ENCODE data around the gene DENND1A. TPM values are rescaled to one million over a fixed set of nuclear protein-coding genes. Genes with fewer than 3 reads are reported as not detected.

DENND1A gene
- total and polyA plus RNA-seq, 2 of the 13 experiments (the other 11 are each of a cell fraction or from before 2014, with no cell fraction given), result 14.8 to 30.1 TPM

DNA sequence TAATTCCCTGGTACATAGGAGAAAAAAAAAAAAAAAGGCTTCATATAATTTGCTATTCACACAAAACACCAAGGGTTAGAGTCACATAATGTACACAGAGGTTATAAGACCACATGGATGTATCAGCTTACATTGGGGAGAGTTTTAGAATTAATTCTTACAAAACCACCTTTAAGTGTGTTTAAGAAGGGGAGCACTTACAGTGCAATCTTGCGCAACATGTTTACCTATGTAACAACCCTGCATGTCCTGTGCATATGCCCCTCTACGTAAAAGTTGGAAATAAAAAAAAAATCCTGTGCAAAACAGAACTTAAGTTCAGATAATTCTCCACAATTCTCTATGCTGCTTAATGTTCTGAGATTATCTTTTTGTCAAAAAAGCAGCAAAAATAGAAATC, 190.0 kb downstream of the DENND1A start (continued):
- TF ChIP-seq KLF13 (CRISPR knock-in tag; IDR thresholded peaks at IDR 0.05), result no peak
- no peak for TF ChIP-seq TAF1 (CRISPR knock-in tag; IDR thresholded peaks at IDR 0.05)
- TF ChIP-seq PBX2 (CRISPR knock-in tag; IDR thresholded peaks at IDR 0.05), result no peak

- POLR2A ChIA-PET, result no interaction called here
- Histone ChIP-seq H3K4me2 (ENCODE audit: low read depth, low read length) (no peak overlapping the region), H3K4me1 (ENCODE audit: insufficient read depth, low read length) (peaks cover 60% of the 10 kb centered on the region), H3K9me3 (ENCODE audit: low read length) (no peaks in the 10 kb centered on the region), H3K27ac (ENCODE audit: extremely low read length, insufficient read depth, low read length) (peak overlapping the region; percentile 29), H3K79me2 (ENCODE audit: insufficient read depth, low read length) (peaks cover 3% of the 10 kb centered on the region), H3K36me3 (replicated peaks in 1 of 2; ENCODE audit: control insufficient read depth in 1 of 2, insufficient read depth in 2 of 2, low read length in 2 of 2) (no peaks in the 10 kb centered on the region), H3K27me3 (ENCODE audit: control insufficient read depth in 1 of 2, insufficient read depth in 2 of 2, low read length in 2 of 2) (no peaks in the 10 kb centered on the region), H3K4me3 (replicated peaks in 1 of 3; ENCODE audit: insufficient read depth in 1 of 3, low read depth in 2 of 3, low read length in 3 of 3) (no peak overlapping the region), H3K9ac (ENCODE audit: insufficient read depth, low read depth, low read length) (no peak overlapping the region), H2AFZ (ENCODE audit: low read length) (no peak overlapping the region), H4K20me1 (ENCODE audit: insufficient read depth, low read length) (no peaks in the 10 kb centered on the region)
- no peak for DNase-seq (ENCODE audit: low spot score)
- no peak for ATAC-seq
- WGBS (ENCODE audit: low lambda C conversion rate), result 92% methylated on average over 1 of the region's 1 CpG
- CTCF ChIA-PET (ENCODE audit: low intra/inter-chr PET ratio, low total read pairs), result no interaction called here
- TF ChIP-seq CEBPG (CRISPR knock-in tag; IDR thresholded peaks at IDR 0.05) (no peak), NCOA5 (CRISPR knock-in tag; IDR thresholded peaks at IDR 0.05) (no peak), ZSCAN9 (CRISPR knock-in tag; IDR thresholded peaks at IDR 0.05; ENCODE audit: borderline replicate concordance) (no peak), ARID2 (CRISPR knock-in tag; IDR thresholded peaks at IDR 0.05; ENCODE audit: borderline replicate concordance) (no peak), NFKB2 (CRISPR knock-in tag; IDR thresholded peaks at IDR 0.05; ENCODE audit: borderline replicate concordance) (no peak), NFE2L2 (IDR thresholded peaks at IDR 0.05; ENCODE audit: low read length) (no peak), ZNF296 (CRISPR knock-in tag; conservative IDR thresholded peaks at IDR 0.05) (no peak), NFYC (CRISPR knock-in tag; IDR thresholded peaks at IDR 0.05) (no peak), PAXIP1 (CRISPR knock-in tag; conservative IDR thresholded peaks at IDR 0.05) (no peak), ZNF841 (CRISPR knock-in tag; IDR thresholded peaks at IDR 0.05; ENCODE audit: borderline replicate concordance) (no peak)
- FAIRE-seq, result no peak
- intact Hi-C loops (cut with micrococcal nuclease; ENCODE audit: unreplicated experiment) (no loop called here), in situ Hi-C loops (cut with HindIII; ENCODE audit: extremely low pct_ligation_motif_present, low pct_unique_long_range_greater_than_20kb) (no loop called here)
- no TSS peak for BruUV-seq (replicated peaks)
Measured at GRCh38 chr9:123739387-123739786, 190.5 kb downstream of the DENND1A start.
